GM19372 (cell line): Measurements from ENCODE around the gene CADPS.

Experiments used
- ATAC-seq: cut with Tn5 transposase; IDR thresholded peaks from one replicate; pipeline ENCODE4 v1.9.1; 2021; ENCODE audit warnings: mild to moderate bottlenecking, low read depth, moderate library complexity; ENCODE audit not compliant: unreplicated experiment

CADPS gene

DNA sequence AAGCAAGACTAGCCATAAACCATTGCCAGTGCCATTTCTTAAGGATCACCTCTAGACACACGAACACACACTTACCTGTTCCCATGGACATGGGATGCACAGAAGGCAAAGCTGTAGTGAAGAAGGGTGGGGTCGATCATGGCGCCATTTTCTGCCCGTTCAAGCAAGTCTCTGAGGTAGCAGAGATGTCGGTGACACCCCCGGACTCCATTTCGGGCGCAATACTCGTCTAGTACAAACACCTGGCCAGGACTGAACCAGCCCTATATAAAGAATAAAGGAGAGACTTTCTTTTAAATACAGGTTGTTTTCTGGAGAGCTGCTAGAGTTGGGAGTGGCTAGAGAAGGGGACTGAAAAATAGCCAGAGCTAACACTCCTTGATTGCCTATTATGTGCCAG is 342.4 kb downstream of the CADPS start:
- no peak for ATAC-seq

GRCh38 chr3:62531981-62532380 is 343.2 kb downstream of the CADPS start:
- ATAC-seq: no peak

- ATAC-seq: no peak
Observed at GRCh38 chr3:62531493-62531892, 343.7 kb downstream of the CADPS start.

DNA sequence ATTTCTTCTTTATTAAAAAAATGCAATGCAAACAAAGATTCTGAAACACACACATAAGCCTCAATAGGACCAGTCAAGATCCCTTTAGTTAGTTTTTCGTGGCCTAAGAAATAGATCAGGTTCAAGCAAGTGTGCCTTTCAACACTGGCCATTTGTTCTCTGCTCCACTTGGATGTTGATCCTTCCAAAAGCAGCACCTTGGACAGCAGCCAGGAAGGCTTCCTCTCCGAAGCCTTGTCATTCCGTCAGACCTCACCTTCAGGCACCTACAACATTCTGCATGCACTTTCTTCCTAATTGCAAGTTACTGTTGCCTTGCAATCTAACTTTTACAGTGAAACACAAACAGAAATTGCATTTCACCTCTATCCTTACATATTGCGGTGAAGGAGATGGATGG is 346.0 kb downstream of the CADPS start:
- no peak for ATAC-seq

DNA sequence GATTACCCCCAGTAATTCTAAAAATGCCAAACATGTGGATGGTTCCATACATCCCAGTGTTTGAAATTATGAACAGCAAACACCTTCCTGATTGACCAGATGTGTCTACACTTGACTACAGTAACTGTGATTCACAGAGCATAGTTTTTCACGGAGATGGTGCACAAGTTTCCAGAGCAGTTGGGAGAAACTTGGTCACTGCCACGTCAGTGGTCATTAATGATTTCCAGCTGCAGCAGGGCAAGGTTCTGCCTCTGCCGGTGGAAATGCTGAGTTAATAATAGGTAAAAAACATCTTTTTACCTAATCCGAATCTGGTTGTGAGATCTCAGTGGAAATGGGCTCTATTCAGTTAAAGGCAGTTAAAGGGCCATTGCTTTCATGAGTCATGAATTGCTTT is 347.7 kb downstream of the CADPS start:
- ATAC-seq: no peak

DNA sequence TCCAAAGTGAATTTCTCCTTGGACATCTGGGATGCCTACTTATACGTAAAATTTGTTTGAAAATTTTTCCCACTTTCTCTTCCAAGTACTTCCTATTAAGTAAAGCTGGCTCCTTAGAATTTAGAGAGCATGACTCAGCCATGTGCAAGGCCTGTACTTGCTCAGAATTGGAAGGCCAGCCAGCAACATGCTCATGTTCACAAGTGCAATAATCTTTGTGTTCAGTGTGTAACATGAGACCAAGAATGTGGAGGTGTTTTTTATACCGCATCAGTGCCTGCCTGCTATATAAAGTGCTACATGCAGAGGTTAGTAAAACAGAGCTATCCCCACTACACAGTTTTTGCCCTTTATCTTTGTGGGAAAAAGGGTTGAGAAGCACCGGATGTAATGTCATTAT is 349.9 kb downstream of the CADPS start:
- ATAC-seq: no peak

GRCh38 chr3:62523672-62524071 is 351.5 kb downstream of the CADPS start:
- no peak for ATAC-seq

DNA sequence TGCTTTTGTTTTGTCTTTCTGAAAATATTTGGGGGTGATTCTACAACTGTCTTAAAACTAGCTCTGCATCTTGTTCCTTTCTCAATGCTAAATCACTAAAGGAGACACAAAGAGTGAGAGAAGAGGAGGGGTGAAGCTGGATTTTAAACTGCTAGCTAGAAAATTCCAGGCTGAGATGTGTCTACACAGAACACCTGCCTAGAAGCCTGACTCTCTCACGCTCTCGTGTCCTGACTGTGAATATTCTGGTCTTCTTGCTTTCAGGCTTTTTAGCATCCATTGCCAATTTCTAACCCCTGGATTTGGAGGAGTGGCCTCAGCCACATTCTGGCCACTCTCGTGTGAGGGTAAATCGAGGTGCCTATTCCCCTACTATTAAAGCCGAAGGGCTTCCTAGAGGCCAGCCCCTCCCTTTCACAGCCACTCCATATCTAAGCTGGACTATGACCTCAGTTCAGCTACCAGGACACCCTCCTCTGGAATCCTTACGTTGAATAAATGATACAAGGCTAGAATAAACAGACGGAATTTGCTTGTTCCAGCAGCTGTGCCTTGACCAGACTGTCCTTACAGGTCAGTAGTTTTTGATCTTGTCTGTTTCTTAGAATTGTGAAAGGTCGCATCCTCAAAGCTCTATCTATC is 353.6 kb downstream of the CADPS start:
- ATAC-seq: no peak

DNA sequence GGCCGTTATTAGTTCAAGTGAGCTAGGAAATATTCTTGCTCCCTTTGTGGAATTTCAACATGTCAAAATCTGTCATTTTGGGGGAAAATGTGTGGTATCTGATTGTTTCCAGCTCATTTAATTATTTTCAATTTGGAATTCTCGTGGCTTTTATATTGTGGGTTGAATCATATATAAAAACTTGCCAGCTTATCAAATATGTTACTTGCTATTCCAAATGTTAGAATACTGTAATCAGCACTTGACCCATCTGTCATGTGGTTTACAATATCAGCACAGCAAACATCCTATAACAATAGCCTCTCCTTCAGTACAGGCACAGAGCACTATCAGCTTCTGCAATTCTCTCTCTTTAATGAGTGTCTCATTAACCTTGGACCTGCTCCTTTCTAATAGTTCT is 371.7 kb downstream of the CADPS start:
- no peak for ATAC-seq

- ATAC-seq: no peak
Observed at GRCh38 chr3:62502315-62503300, 372.6 kb downstream of the CADPS start.

GRCh38 chr3:62501289-62501668 is 373.9 kb downstream of the CADPS start:
- ATAC-seq: no peak

- ATAC-seq: no peak
Observed at GRCh38 chr3:62500556-62501288, 374.5 kb downstream of the CADPS start.

DNA sequence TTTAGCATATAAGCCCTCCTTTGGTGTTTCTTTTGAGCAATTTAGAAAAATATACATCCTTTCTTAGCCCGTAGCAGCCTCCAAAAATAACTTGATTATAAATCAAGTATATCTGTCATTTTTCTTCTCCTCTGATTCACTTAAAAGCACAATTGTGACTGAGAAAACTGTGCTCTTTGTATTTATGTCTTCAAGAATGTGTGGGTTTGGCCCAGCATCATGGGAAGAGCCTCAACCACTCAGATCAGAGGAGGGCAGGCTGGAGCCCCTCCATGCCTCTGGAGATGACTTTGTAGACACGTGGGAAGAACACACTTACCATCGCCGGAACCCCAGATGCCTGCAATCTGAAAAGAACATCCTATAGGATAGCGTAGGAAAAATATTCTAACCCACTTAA is 378.1 kb downstream of the CADPS start:
- no peak for ATAC-seq

DNA sequence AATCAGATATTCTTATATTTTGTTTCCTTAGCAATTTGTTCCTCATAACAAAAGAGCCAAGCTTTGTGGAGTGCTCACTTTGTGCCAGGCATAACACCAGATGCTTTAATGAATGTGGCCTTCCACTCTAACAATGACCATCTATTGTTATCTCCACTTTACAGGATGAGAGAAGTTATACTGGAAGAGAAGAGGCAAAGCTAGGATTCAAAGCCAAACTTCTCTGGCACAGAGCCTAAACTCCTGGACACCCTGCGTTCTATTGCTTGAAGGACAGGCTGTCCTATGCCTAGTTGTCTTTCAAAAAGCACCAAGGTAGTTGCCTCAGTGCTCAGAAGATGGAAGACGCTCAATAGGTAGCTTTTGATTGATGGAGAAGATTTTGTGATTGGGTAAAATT is 378.7 kb downstream of the CADPS start:
- no peak for ATAC-seq

GRCh38 chr3:62493109-62493801 is 382.0 kb downstream of the CADPS start:
- no peak for ATAC-seq

DNA sequence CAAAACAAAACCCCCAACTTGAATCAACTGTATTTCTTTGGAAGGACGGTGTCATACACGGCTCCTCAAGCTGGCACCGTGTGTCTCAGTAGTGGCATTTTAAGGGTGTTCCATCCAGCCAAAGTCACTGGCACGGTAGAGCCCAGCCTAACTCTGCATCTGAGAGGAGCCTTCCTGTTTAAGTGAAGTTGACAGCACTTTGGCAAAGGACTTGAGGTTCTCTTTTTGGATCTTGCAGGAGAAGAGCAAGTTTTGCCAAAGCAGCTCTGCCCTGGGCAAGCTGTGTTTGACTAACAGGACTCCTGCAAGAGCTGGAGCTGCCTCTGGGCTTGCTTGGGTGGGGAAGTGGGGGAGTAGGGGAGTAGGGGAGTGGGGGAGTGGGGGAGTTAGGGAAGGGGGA is 392.3 kb downstream of the CADPS start:
- no peak for ATAC-seq

DNA sequence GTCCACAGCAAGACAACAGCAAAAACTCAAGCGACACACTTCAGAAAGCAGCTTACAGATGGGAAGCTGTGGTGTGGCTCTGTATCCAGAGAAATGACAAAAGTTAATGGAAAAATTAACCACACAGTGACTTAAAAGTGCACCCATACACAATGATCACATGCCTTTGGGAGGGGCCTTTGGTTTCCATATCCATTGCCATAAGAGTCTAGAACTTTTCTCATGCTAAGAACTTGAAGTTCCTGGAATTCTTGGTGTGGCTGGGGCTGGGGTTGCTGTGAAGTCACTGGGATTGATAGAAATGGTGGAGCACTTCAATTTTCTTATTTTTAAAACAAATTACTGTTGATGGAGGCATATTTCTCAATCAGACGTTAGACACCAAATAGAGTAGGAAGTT is 393.3 kb downstream of the CADPS start:
- ATAC-seq: no peak

DNA sequence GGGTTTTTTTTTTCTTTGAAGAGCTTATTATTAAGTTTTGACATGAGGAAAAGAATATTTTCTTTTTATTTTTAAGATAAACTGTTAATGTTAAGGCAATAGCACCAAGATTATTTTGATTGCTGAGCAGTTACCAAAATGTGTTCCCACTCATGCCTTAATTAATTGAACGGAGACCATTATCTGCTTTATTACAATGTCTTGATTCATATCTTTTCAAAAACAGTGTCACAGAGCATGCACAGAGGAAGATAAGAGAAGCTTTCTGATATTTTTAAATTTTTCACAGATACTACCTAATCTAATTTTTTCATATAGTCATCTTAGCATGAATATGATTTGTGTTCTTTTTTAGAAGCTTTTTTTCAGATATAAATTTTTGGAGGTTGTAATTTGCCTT is 395.2 kb downstream of the CADPS start:
- ATAC-seq: no peak

DNA sequence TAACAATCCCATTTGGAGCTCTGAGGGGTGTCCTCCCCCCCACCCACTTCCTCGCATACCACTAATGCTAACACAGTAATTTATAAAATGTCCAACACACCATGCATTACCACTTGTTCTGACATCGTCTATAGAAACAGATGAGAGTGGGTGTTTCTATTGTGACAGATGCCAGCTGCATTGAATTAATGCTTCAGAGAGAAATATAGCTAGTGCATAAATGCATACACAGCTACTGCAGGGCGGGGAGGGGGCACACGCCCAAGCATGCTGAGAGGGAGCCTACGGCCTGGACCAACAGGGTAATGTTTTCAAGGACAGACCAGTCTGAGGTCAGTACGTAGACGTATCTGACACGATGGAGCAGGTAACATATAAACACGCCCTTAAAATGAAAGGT is 395.9 kb downstream of the CADPS start:
- no peak for ATAC-seq

GRCh38 chr3:62475306-62475705 is 399.9 kb downstream of the CADPS start:
- ATAC-seq: no peak
